ENCODE results near the gene TBC1D32. TPM values are rescaled to one million over a fixed set of nuclear protein-coding genes. Genes with fewer than 3 reads are reported as not detected.

TBC1D32 gene
- total and polyA plus RNA-seq, 4 donors, result 0.51 to 2.8 (median 1.7) TPM

GRCh38 chr6:121319112-121319553 lies 15.1 kb downstream of the TBC1D32 start:
- no peak overlapping the region for H3K27ac ChIP-seq (ENCODE audit: low read depth in 1 of 2, low read length in 2 of 2)
- peak overlapping the region; percentile 27 to 43 (median 36) for H3K4me3 ChIP-seq (ENCODE audit: low read depth in 1 of 3, low read length in 3 of 3)
- no peak overlapping the region for H3K9ac ChIP-seq (ENCODE audit: low read depth in 1 of 2, low read length in 2 of 2)
- H3K27me3 ChIP-seq (ENCODE audit: control insufficient read depth in 4 of 4, insufficient read depth in 4 of 4, low read length in 3 of 4), result no peaks in the 10 kb centered on the region
- WGBS, result 19% methylated on average over 4 of the region's 4 CpGs
- no peaks in the 10 kb centered on the region for H3K36me3 ChIP-seq (ENCODE audit: control insufficient read depth in 4 of 4, insufficient read depth in 3 of 4, low read depth in 1 of 4, low read length in 3 of 4)
- no peaks in the 10 kb centered on the region for H3K9me3 ChIP-seq (ENCODE audit: control insufficient read depth in 4 of 4, low read length in 3 of 4)
- peak; percentile 42 to 47 for TF ChIP-seq RAD21 (IDR thresholded peaks at IDR 0.05)
- TF ChIP-seq CTCF (IDR thresholded peaks at IDR 0.05; ENCODE audit: low read depth, low read length, missing input control), result peak; percentile 47
- no peak for TF ChIP-seq GABPA (IDR thresholded peaks at IDR 0.05 in 1 of 2, conservative IDR thresholded peaks at IDR 0.05 in 1 of 2)
- TF ChIP-seq FOXA1 (IDR thresholded peaks at IDR 0.05), result no peak
- TF ChIP-seq EGR1 (IDR thresholded peaks at IDR 0.05; ENCODE audit: low read depth in 2 of 2), result no peak
- TF ChIP-seq, protein P1, sequence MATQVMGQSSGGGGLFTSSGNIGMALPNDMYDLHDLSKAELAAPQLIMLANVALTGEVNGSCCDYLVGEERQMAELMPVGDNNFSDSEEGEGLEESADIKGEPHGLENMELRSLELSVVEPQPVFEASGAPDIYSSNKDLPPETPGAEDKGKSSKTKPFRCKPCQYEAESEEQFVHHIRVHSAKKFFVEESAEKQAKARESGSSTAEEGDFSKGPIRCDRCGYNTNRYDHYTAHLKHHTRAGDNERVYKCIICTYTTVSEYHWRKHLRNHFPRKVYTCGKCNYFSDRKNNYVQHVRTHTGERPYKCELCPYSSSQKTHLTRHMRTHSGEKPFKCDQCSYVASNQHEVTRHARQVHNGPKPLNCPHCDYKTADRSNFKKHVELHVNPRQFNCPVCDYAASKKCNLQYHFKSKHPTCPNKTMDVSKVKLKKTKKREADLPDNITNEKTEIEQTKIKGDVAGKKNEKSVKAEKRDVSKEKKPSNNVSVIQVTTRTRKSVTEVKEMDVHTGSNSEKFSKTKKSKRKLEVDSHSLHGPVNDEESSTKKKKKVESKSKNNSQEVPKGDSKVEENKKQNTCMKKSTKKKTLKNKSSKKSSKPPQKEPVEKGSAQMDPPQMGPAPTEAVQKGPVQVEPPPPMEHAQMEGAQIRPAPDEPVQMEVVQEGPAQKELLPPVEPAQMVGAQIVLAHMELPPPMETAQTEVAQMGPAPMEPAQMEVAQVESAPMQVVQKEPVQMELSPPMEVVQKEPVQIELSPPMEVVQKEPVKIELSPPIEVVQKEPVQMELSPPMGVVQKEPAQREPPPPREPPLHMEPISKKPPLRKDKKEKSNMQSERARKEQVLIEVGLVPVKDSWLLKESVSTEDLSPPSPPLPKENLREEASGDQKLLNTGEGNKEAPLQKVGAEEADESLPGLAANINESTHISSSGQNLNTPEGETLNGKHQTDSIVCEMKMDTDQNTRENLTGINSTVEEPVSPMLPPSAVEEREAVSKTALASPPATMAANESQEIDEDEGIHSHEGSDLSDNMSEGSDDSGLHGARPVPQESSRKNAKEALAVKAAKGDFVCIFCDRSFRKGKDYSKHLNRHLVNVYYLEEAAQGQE (IDR thresholded peaks at IDR 0.05), result no peak
- DNase-seq (ENCODE audit: low spot score), result no peak
- no peaks in the 10 kb centered on the region for H3K4me1 ChIP-seq (ENCODE audit: control insufficient read depth in 4 of 4, insufficient read depth in 4 of 4, low read length in 3 of 4)

- H3K4me3 ChIP-seq (ENCODE audit: low read depth in 1 of 3, low read length in 3 of 3), result no peak overlapping the region
- no peak overlapping the region for H3K9ac ChIP-seq (ENCODE audit: low read depth in 1 of 2, low read length in 2 of 2)
- no peaks in the 10 kb centered on the region for H3K4me1 ChIP-seq (ENCODE audit: control insufficient read depth in 4 of 4, insufficient read depth in 4 of 4, low read length in 3 of 4)
- TF ChIP-seq RXRA (IDR thresholded peaks at IDR 0.05), result no peak
- no peak for TF ChIP-seq JUND (IDR thresholded peaks at IDR 0.05)
- TF ChIP-seq EGR1 (IDR thresholded peaks at IDR 0.05; ENCODE audit: low read depth in 2 of 2), result no peak
- TF ChIP-seq YY1 (IDR thresholded peaks at IDR 0.05), result no peak
- TF ChIP-seq HNF4G (IDR thresholded peaks at IDR 0.05), result no peak
- TF ChIP-seq, protein P2, sequence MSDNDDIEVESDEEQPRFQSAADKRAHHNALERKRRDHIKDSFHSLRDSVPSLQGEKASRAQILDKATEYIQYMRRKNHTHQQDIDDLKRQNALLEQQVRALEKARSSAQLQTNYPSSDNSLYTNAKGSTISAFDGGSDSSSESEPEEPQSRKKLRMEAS (IDR thresholded peaks at IDR 0.05), result no peak
- no peak for TF ChIP-seq NR2F2 (IDR thresholded peaks at IDR 0.05)
- no peak for TF ChIP-seq SP1 (IDR thresholded peaks at IDR 0.05)
- no peak for TF ChIP-seq ATF3 (IDR thresholded peaks at IDR 0.05)
- TF ChIP-seq, protein P3, sequence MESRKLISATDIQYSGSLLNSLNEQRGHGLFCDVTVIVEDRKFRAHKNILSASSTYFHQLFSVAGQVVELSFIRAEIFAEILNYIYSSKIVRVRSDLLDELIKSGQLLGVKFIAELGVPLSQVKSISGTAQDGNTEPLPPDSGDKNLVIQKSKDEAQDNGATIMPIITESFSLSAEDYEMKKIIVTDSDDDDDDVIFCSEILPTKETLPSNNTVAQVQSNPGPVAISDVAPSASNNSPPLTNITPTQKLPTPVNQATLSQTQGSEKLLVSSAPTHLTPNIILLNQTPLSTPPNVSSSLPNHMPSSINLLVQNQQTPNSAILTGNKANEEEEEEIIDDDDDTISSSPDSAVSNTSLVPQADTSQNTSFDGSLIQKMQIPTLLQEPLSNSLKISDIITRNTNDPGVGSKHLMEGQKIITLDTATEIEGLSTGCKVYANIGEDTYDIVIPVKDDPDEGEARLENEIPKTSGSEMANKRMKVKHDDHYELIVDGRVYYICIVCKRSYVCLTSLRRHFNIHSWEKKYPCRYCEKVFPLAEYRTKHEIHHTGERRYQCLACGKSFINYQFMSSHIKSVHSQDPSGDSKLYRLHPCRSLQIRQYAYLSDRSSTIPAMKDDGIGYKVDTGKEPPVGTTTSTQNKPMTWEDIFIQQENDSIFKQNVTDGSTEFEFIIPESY (IDR thresholded peaks at IDR 0.05), result no peak
- TF ChIP-seq FOXA1 (IDR thresholded peaks at IDR 0.05), result no peak
- TF ChIP-seq, protein P1 (IDR thresholded peaks at IDR 0.05), result no peak
- TF ChIP-seq CTCF (IDR thresholded peaks at IDR 0.05; ENCODE audit: low read depth, low read length, missing input control), result no peak
- H3K9me3 ChIP-seq (ENCODE audit: control insufficient read depth in 4 of 4, low read length in 3 of 4), result no peaks in the 10 kb centered on the region
- H3K36me3 ChIP-seq (ENCODE audit: control insufficient read depth in 4 of 4, insufficient read depth in 3 of 4, low read depth in 1 of 4, low read length in 3 of 4), result no peaks in the 10 kb centered on the region
- no peaks in the 10 kb centered on the region for H3K27me3 ChIP-seq (ENCODE audit: control insufficient read depth in 4 of 4, insufficient read depth in 4 of 4, low read length in 3 of 4)
- no peak for DNase-seq (ENCODE audit: low spot score)
- no peak overlapping the region for H3K27ac ChIP-seq (ENCODE audit: low read depth in 1 of 2, low read length in 2 of 2)
- 86% methylated on average over 6 of the region's 6 CpGs for WGBS
Measured at GRCh38 chr6:121314381-121315112, 19.7 kb downstream of the TBC1D32 start.
